GM12864 (cell line): ENCODE data around the gene BTBD9.

Source experiments
- DNase-seq: peaks from one replicate; pipeline ENCODE4 v3.0.0-alpha.2; 2011; ENCODE audit warnings: low read depth
- H3K4me3 ChIP-seq: 2 replicates; pipeline ENCODE4 v1.5.1; 2011; ENCODE audit warnings: mild to moderate bottlenecking, low read depth, low read length, control low read depth
- TF ChIP-seq, protein P1 (sequence below): IDR thresholded peaks from 2 replicates; pipeline ENCODE4 v1.5.1; 2011; ENCODE audit warnings: low read depth, mild to moderate bottlenecking, moderate library complexity, low read length, control low read depth, inconsistent platforms; ENCODE audit errors: missing control alignments

BTBD9 gene

DNA sequence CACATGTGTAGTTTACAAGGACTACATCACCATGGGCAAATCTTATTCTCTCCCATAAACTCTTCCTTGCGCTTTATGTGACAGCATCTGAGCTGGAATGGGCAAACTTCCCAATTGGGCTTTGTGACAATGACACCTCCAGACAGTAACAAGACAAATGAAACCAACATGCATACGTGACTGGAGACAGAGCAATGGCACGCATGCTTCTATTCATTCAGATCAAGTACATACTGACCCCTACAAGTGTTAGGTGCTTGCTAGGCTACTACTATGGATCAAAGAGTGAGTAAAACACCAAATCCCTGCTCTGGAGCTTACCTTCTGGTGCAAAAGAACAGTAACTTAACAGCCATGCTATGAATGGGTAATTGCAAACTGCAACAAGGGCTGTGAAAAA is 394.9 kb downstream of the BTBD9 start:
- TF ChIP-seq, protein P1, sequence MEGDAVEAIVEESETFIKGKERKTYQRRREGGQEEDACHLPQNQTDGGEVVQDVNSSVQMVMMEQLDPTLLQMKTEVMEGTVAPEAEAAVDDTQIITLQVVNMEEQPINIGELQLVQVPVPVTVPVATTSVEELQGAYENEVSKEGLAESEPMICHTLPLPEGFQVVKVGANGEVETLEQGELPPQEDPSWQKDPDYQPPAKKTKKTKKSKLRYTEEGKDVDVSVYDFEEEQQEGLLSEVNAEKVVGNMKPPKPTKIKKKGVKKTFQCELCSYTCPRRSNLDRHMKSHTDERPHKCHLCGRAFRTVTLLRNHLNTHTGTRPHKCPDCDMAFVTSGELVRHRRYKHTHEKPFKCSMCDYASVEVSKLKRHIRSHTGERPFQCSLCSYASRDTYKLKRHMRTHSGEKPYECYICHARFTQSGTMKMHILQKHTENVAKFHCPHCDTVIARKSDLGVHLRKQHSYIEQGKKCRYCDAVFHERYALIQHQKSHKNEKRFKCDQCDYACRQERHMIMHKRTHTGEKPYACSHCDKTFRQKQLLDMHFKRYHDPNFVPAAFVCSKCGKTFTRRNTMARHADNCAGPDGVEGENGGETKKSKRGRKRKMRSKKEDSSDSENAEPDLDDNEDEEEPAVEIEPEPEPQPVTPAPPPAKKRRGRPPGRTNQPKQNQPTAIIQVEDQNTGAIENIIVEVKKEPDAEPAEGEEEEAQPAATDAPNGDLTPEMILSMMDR: no peak
- no peak for DNase-seq
- H3K4me3 ChIP-seq: no peak overlapping the region

DNA sequence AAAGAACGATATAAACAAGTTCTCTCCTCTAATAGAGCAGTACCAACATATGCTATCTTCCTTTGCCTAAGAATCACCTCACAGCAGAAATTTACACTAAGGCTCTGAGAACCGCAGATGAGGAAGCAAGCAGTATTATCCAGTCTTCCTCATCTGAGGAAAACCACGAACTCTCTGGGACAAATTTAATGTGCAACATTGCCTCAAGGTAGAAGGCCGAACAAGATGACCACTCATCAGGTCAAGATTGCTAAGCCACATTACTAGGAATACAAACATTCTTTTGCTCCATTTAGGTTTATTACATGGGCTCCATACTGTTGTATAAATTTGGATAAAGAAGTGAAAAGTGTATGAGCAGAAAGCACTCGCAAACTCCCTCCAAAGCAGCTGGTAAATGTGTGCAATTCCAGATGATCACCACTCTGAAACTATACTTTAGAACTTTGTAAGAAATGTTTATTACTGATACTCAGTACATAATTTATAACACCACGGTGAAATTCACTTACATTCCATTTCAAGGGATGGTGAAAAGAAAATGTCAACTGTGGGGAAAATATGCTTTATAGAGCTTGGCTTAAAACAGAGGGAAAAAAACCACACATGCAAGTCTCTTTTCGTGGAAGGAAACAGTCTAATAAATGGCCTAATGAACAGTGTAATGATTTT is 398.4 kb downstream of the BTBD9 start:
- TF ChIP-seq, protein P1: no peak
- DNase-seq: no peak
- no peak overlapping the region for H3K4me3 ChIP-seq

DNA sequence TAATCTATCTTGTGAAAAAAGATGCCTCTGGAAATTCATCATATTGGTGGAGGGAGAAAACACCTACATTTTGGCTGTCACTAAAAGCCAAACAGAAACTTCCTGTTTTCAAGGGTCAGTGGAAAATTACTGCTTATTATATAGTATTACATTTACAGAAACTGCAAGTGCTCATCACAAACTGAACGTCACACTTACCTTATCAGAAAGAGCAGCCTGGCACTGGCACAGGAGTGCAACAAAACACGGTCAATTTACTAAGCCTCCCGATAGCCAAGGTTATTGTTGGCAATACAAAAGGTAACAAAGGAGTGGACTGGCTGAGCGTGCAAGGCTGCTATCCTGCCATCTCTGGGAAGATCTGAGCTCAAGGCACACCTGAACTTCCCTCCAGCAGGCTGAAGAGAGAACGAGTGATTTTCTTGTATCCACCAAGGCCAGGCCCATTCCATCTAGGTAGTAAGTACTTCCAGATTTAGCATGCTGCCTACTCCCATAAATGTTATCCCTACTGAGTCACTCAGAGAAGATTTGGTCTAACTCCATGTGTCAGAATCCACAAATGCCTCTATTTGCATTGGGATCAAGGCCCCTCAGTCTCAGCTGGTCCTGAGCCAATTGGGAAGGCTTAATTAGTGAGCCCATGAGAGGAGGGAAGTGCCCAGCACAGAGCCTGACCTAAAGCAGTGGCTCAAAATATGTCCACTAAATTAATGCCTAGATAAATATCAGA is 399.8 kb downstream of the BTBD9 start:
- no peak for DNase-seq
- no peak overlapping the region for H3K4me3 ChIP-seq
- TF ChIP-seq, protein P1: no peak

DNA sequence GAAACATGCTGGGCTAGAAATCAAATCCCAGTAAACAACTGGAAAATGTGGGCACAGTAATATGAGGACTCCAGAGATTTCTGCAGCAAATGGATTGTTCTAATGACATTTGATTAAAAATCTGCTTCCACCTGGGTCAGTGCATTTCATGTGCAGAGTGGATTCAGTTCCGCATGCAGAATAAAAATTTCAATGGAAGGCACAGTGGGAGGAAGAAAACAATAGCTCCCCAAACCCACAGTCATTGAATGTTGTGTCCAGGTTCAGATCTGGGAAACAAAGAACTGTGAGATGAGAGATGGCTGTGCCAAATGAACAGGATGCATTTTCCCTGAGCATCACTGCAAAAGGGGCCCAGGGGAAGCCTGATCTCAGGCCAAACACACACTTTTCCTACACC is 403.1 kb downstream of the BTBD9 start:
- DNase-seq: no peak
- TF ChIP-seq, protein P1: no peak
- no peak overlapping the region for H3K4me3 ChIP-seq

DNA sequence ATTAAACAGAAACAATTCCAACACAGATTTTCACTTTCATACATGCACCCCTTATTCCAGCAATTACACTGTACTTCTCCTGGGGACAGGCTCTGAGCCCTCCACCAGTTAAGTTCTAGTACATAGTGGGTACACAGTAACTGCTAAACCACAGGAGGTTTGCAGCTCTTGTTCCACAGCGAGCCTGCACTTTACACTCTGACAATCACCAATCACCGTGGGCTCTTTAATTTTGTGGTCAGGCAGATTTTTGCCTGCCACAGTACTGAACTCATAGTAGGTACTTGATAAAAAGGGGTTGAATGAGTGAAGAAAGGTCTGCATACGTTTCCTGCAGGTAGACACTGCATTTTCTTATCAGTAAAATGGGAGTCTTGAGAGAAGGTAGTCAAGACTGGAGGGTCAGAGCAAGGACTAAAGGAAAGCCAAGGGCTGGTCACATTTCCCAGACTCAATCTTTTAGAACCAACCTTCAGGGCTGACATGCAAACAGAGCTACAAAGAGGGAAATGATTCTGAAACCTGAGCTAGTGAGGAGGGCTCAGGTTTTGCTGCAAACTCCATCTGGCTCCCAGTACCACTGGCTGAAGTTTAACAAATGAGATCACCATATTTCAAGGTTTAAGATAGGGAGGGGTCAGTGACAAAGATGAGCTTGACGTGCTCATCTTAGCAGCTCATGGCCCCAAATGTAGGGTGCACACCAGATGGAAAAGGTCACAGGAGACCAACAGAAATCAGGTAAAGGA is 404.6 kb downstream of the BTBD9 start:
- DNase-seq: peak; percentile 73
- TF ChIP-seq, protein P1: no peak
- no peak overlapping the region for H3K4me3 ChIP-seq

DNA sequence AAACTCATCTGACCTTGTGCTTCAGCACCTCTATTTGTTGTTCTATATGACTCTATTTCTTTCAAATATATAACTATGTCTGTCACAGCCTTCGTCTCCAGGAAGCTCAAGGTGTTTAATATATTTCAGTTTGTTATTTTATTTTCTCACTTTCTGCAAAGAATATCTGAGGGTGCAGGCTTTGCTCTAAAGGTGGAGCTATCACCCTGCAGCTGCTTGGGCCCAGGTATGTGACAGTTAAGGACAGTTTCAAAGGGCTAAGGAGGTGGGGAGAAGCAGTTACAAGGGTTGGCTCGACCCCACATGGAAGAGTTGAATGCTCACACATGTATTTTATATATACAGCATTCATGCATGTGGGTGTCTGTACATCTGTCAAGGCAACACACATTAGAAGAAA is 405.6 kb downstream of the BTBD9 start:
- TF ChIP-seq, protein P1: no peak
- no peak overlapping the region for H3K4me3 ChIP-seq
- no peak for DNase-seq
